HCT116 (cell line): Measurements from ENCODE around the gene MTFR1L. TPM values are rescaled to one million over a fixed set of nuclear protein-coding genes. Genes with fewer than 3 reads are reported as not detected.

Experiments
- ATAC-seq: fragments of 200-7000 bp; cut with Tn5 transposase; 2 replicates; pipeline ENCODE4 v1.9.1; 2020; ENCODE audit warnings: mild to moderate bottlenecking, moderate library complexity
- BruUV-seq: library from RNA; stranded (reverse); fragments of 400-500 nt; replicated peaks from 2 replicates; lab custom pipeline; 2021; lab: Mats Ljungman, UMichigan
- CTCF ChIA-PET: fragments of 300-600 bp; sonication (Branson Sonifier 250); formaldehyde crosslinking; loops from one replicate; lab custom pipeline; 2021; ENCODE audit warnings: antibody characterized with exemption; lab: Charles Lee
- POLR2A ChIA-PET: fragments of 300-600, 350-600 bp; sonication (Branson Sonifier 250); formaldehyde crosslinking; loops from one replicate; lab custom pipeline; 2021; ENCODE audit warnings: antibody characterized with exemption; lab: Charles Lee
- RAD21 ChIA-PET, 2 experiments: fragments of 300-600 bp; sonication (Branson Sonifier 250); formaldehyde crosslinking; loops; one replicate each; lab custom pipeline; 2023; ENCODE audit warnings: low total read pairs in 2 of 2; ENCODE audit not compliant: uncharacterized antibody in 2 of 2, unreplicated experiment in 2 of 2, low non-redundant PET in 1 of 2; lab: Charles Lee
- DNase-seq: peaks from one replicate; pipeline ENCODE4 v3.0.0-alpha.2; 2010; ENCODE audit warnings: low read depth, low spot score
- H2AFZ ChIP-seq: fragments of 200-600 bp; shearing (Covaris generic), sonication (generic); 2 replicates; pipeline ENCODE4 v1.6.1; 2017; ENCODE audit warnings: low read depth, mixed run types, mixed read lengths, antibody characterized with exemption, low read length; ENCODE audit not compliant: poor library complexity, severe bottlenecking
- H3K27ac ChIP-seq: 2 replicates; pipeline ENCODE4 v1.5.1; 2012; ENCODE audit warnings: low read depth, low read length
- H3K27me3 ChIP-seq: fragments of 200-600 bp; sonication (generic); 2 replicates; pipeline ENCODE4 v1.6.1; 2016; ENCODE audit warnings: mixed run types, low read length, mixed read lengths; ENCODE audit not compliant: insufficient read depth
- H3K36me3 ChIP-seq, 2 experiments: fragments of 200-500 bp in 1 of 2; fragments of 200-600 bp in 1 of 2; sonication (Bioruptor generic) in 1 of 2; sonication (generic) in 1 of 2; 2 replicates each; pipeline versions ENCODE4 v1.5.1 to v1.6.1; 2014 to 2016; ENCODE audit warnings: low read length in 2 of 2, inconsistent platforms in 1 of 2, mixed read lengths in 1 of 2, mixed run types in 1 of 2; ENCODE audit not compliant: insufficient read depth in 2 of 2, control insufficient read depth in 1 of 2
- H3K4me1 ChIP-seq, 2 experiments: fragments of 200-600 bp in 1 of 2; sonication (generic) in 1 of 2; 2 replicates each; pipeline versions ENCODE4 v1.5.1 to v1.6.1; 2012 to 2017; ENCODE audit warnings: low read length in 2 of 2, inconsistent platforms in 1 of 2, mild to moderate bottlenecking in 1 of 2, mixed read lengths in 1 of 2, mixed run types in 1 of 2, moderate library complexity in 1 of 2; ENCODE audit not compliant: insufficient read depth in 2 of 2, control insufficient read depth in 1 of 2
- H3K4me2 ChIP-seq: fragments of 200-600 bp; sonication (generic); 2 replicates; pipeline ENCODE4 v1.6.1; 2017; ENCODE audit warnings: mixed run types, low read length, mixed read lengths
- H3K4me3 ChIP-seq, 2 experiments: fragments of 200-600 bp in 1 of 2; sonication (generic) in 1 of 2; replicated peaks in 1 of 2; 2 replicates each; pipeline ENCODE4 v1.5.1; 2011 to 2016; ENCODE audit warnings: low read length in 2 of 2, control low read depth in 1 of 2, low read depth in 1 of 2, mild to moderate bottlenecking in 1 of 2, mixed read lengths in 1 of 2, mixed run types in 1 of 2
- H3K79me2 ChIP-seq: fragments of 200-600 bp; sonication (generic); 2 replicates; pipeline ENCODE4 v1.6.1; 2017; ENCODE audit warnings: mild to moderate bottlenecking, mixed run types, low read length, moderate library complexity, mixed read lengths; ENCODE audit not compliant: insufficient read depth
- H3K9ac ChIP-seq: fragments of 200-600 bp; sonication (generic); 2 replicates; pipeline ENCODE4 v1.6.1; 2016; ENCODE audit warnings: low read length, mixed read lengths
- H3K9me2 ChIP-seq: fragments of 200-600 bp; sonication (generic), shearing (Covaris generic); 2 replicates; pipeline ENCODE4 v1.6.1; 2017; ENCODE audit warnings: mixed run types, mild to moderate bottlenecking, moderate library complexity; ENCODE audit not compliant: insufficient read depth
- H3K9me3 ChIP-seq, 2 experiments: fragments of 200-500 bp in 1 of 2; fragments of 200-600 bp in 1 of 2; sonication (Bioruptor generic) in 1 of 2; sonication (generic) in 1 of 2; 2 replicates each; pipeline ENCODE4 v1.6.1; 2014 to 2017; ENCODE audit warnings: low read length in 2 of 2, mixed read lengths in 2 of 2, inconsistent platforms in 1 of 2, low read depth in 1 of 2, mild to moderate bottlenecking in 1 of 2, mixed run types in 1 of 2, moderate library complexity in 1 of 2; ENCODE audit not compliant: control insufficient read depth in 1 of 2, insufficient read depth in 1 of 2
- H4K20me1 ChIP-seq: fragments of 200-600 bp; sonication (generic), shearing (Covaris generic); 2 replicates; pipeline ENCODE4 v1.6.1; 2017; ENCODE audit warnings: mixed run types, mild to moderate bottlenecking, moderate library complexity; ENCODE audit not compliant: insufficient read depth
- CBX3 ChIP-seq: IDR thresholded peaks from 2 replicates; pipeline ENCODE4 v1.6.1; 2012; ENCODE audit warnings: low read depth
- CEBPB ChIP-seq: IDR thresholded peaks from 2 replicates; pipeline ENCODE4 v1.6.1; 2012; ENCODE audit warnings: low read depth
- CTCF ChIP-seq, 3 experiments: fragments of 200-600 bp in 1 of 3; sonication (generic) in 1 of 3; IDR thresholded peaks in 2 of 3; conservative IDR thresholded peaks in 1 of 3; 2 replicates each; pipeline ENCODE4 v1.5.1; 2012 to 2017; ENCODE audit warnings: low read depth in 2 of 3, low read length in 2 of 3, antibody characterized with exemption in 1 of 3, borderline replicate concordance in 1 of 3, control low read depth in 1 of 3, mild to moderate bottlenecking in 1 of 3, mixed read lengths in 1 of 3, mixed run types in 1 of 3, moderate library complexity in 1 of 3; ENCODE audit not compliant: insufficient read depth in 1 of 3
- EGR1 ChIP-seq: IDR thresholded peaks from 2 replicates; pipeline ENCODE4 v1.6.1; 2012; ENCODE audit warnings: low read depth
- ELF1 ChIP-seq: IDR thresholded peaks from 2 replicates; pipeline ENCODE4 v1.6.1; 2012; ENCODE audit warnings: low read depth, borderline replicate concordance
- EZH2 ChIP-seq: fragments of 200-600 bp; sonication (generic); IDR thresholded peaks from 2 replicates; pipeline ENCODE4 v1.6.1; 2017; ENCODE audit warnings: antibody characterized with exemption, mixed run types
- EZH2phosphoT487 ChIP-seq: fragments of 200-600 bp; IDR thresholded peaks from 2 replicates; pipeline ENCODE4 v1.6.1; 2018; ENCODE audit warnings: antibody characterized with exemption, borderline replicate concordance
- JUND ChIP-seq: IDR thresholded peaks from 2 replicates; pipeline ENCODE4 v1.6.1; 2012
- POLR2AphosphoS5 ChIP-seq: IDR thresholded peaks from 2 replicates; pipeline ENCODE4 v1.6.1; 2011; ENCODE audit warnings: mild to moderate bottlenecking, low read depth, low read length, moderate library complexity
- REST ChIP-seq: IDR thresholded peaks from 2 replicates; pipeline ENCODE4 v1.6.1; 2012; ENCODE audit warnings: low read depth
- SIN3A ChIP-seq: IDR thresholded peaks from 2 replicates; pipeline ENCODE4 v1.6.1; 2012; ENCODE audit warnings: low read depth
- SP1 ChIP-seq: IDR thresholded peaks from 2 replicates; pipeline ENCODE4 v1.6.1; 2012; ENCODE audit warnings: low read depth
- SRF ChIP-seq: IDR thresholded peaks from 2 replicates; pipeline ENCODE4 v1.6.1; 2012; ENCODE audit warnings: low read depth
- TCF7L2 ChIP-seq: IDR thresholded peaks from 2 replicates; pipeline ENCODE4 v1.7.0; 2011; ENCODE audit warnings: borderline replicate concordance, inconsistent platforms; ENCODE audit not compliant: insufficient read depth, insufficient read length; ENCODE audit errors: extremely low read depth
- YY1 ChIP-seq: IDR thresholded peaks from 2 replicates; pipeline ENCODE4 v1.6.1; 2011; ENCODE audit warnings: low read length, low read depth, moderate library complexity, mild to moderate bottlenecking; ENCODE audit not compliant: insufficient replicate concordance; ENCODE audit errors: extremely low read depth
- intact Hi-C: fragments of 100-400 bp; cut with micrococcal nuclease; formaldehyde crosslinking; loops from 2 replicates; pipeline ENCODE4 v1.10.0; 2022
- total RNA-seq: library from RNA; stranded (reverse); gene quantifications from one replicate; pipeline ENCODE4 v1.2.1, GENCODE V29; 2021; ENCODE audit not compliant: unreplicated experiment
- TF ChIP-seq, protein P1 (sequence below): IDR thresholded peaks from 2 replicates; pipeline ENCODE4 v1.6.1; 2012

MTFR1L gene
- total RNA-seq, 1 experiment from 2014 or later: 35.8 TPM

- RAD21 ChIA-PET: no interaction called here
Measured at GRCh38 chr1:25781130-25781433, 38.7 kb upstream of the MTFR1L start.

DNA sequence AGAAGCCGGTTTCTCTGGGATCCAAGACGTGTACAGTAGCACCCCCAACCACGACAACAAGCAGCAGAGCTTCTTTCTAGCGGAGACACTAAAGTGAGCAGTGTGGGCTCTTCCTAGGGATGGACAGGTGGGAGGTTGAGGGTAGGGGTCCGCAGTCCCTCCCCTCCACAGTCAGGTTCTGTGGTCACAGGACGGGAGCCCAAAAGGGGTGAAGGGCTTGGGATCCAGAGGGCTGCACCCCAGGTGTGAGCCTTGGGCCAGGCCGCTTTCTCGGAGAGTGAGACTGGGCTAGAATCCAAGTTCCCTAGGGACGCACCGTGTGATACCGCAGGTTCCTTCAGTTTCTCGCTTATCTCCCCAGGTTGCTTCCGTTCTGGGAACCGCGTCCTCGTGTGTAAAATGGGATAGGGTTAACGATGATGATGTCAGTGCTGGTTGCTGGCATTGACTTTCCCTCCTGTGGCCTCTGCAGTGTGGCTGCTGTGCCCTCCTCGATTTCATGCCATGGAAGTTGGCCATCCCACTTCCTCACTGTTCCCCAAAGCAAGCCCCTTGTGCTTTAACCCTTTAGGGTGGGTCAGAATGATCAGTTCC, 37.0 kb upstream of the MTFR1L start:
- POLR2A ChIA-PET: no interaction called here
- Histone ChIP-seq H3K27me3 (no peaks in the 10 kb centered on the region), H3K4me3 (no peak overlapping the region), H3K79me2 (no peaks in the 10 kb centered on the region), H3K9ac (no peak overlapping the region), H4K20me1 (no peaks in the 10 kb centered on the region), H3K9me2 (no peaks in the 10 kb centered on the region), H3K27ac (no peak overlapping the region), H3K36me3 (no peaks in the 10 kb centered on the region), H2AFZ (no peak overlapping the region), H3K4me1 (peaks cover 17 to 20% of the 10 kb centered on the region in 2 experiments), H3K4me2 (no peak overlapping the region), H3K9me3 (no peaks in the 10 kb centered on the region)
- CTCF ChIA-PET: interaction anchor here (1.4 kb wide), 1 partner anchor 15 kb away, joined by 3 read pairs; no protein-coding TSS in a partner anchor
- intact Hi-C loops: no loop called here
- RAD21 ChIA-PET: no interaction called here
- ATAC-seq (no peak), DNase-seq (no peak)
- no TSS peak for BruUV-seq
- TF ChIP-seq EZH2 (no peak), CEBPB (no peak), JUND (no peak), YY1 (no peak), CTCF (IDR thresholded peaks at IDR 0.05 in 2 of 3, conservative IDR thresholded peaks at IDR 0.05 in 1 of 3; ENCODE audit: borderline replicate concordance in 1 of 3, insufficient read depth in 1 of 3, low read depth in 2 of 3, low read length in 2 of 3) (no peak), EZH2phosphoT487 (no peak), ELF1 (no peak), SIN3A (no peak), SRF (no peak), TCF7L2 (no peak), CBX3 (no peak), EGR1 (no peak), REST (no peak), SP1 (no peak)
- TF ChIP-seq, protein P1, sequence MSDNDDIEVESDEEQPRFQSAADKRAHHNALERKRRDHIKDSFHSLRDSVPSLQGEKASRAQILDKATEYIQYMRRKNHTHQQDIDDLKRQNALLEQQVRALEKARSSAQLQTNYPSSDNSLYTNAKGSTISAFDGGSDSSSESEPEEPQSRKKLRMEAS: no peak

More at GRCh38 chr1:25781130-25781433, 38.7 kb upstream of the MTFR1L start:
- Histone ChIP-seq H4K20me1 (no peaks in the 10 kb centered on the region), H3K27ac (no peak overlapping the region), H2AFZ (no peak overlapping the region), H3K4me3 (no peak overlapping the region), H3K9ac (no peak overlapping the region), H3K36me3 (no peaks in the 10 kb centered on the region), H3K4me1 (peaks cover 5 to 7% of the 10 kb centered on the region in 2 experiments; a peak in 2 of 4 replicates), H3K4me2 (no peak overlapping the region), H3K9me2 (no peaks in the 10 kb centered on the region), H3K9me3 (no peaks in the 10 kb centered on the region), H3K27me3 (no peaks in the 10 kb centered on the region), H3K79me2 (no peaks in the 10 kb centered on the region)
- no peak for ATAC-seq
- ChIA-PET POLR2A (no interaction called here), CTCF (interaction anchor here (0.7 kb wide), 1 partner anchor 14 kb away, joined by 3 read pairs; no protein-coding TSS in a partner anchor)
- no peak for TF ChIP-seq CEBPB
- TF ChIP-seq POLR2AphosphoS5: no peak
- TF ChIP-seq SRF: no peak
- no peak for TF ChIP-seq SP1
- DNase-seq: no peak
- intact Hi-C loops: no loop called here
- BruUV-seq: no TSS peak
